Prostate gland (tissue), 2 donors: ENCODE results near the gene GMEB1. TPM values are rescaled to one million over a fixed set of nuclear protein-coding genes. Genes with fewer than 3 reads are reported as not detected.
"Not testable (repeated sequence)": the region's sequence is repeated elsewhere in the genome, so short reads cannot be mapped to it uniquely, and the experiment has no call there.

ENCODE experiments used
- DNase-seq: peaks from one replicate; pipeline ENCODE4 v3.0.0-alpha.2; 2019; ENCODE audit warnings: low spot score
- H3K27ac ChIP-seq, 2 donors: fragments of 200-600 bp; sonication (generic); 2 replicates each; pipeline ENCODE4 v1.5.1; 2017 to 2019
- H3K27me3 ChIP-seq: fragments of 200-600 bp; sonication (generic); replicated peaks from 2 replicates; pipeline ENCODE4 v1.5.1; 2019; ENCODE audit not compliant: insufficient read depth
- H3K36me3 ChIP-seq, 2 donors: fragments of 200-600 bp; sonication (generic); 1 replicate in 1 of 2; 2 replicates in 1 of 2; pipeline versions ENCODE4 v1.5.1 to v1.8.1; 2017 to 2019
- H3K4me1 ChIP-seq: fragments of 200-600 bp; sonication (generic); replicated peaks from 2 replicates; pipeline ENCODE4 v1.5.1; 2019
- H3K4me3 ChIP-seq, 2 donors: fragments of 200-600 bp; sonication (generic); 2 replicates each; pipeline ENCODE4 v1.5.1; 2017 to 2019
- H3K9me3 ChIP-seq: fragments of 200-600 bp; sonication (generic); 2 replicates; pipeline ENCODE4 v1.5.1; 2017
- CTCF ChIP-seq, 4 experiments: fragments of 200-600 bp in 2 of 4; fragments of 450-650 bp in 2 of 4; sonication (generic) in 2 of 4; IDR thresholded peaks; 1 replicate in 3 of 4; 2 replicates in 1 of 4; pipeline ENCODE4 v1.5.1; 2016 to 2019; ENCODE audit warnings: antibody characterized with exemption in 4 of 4, mild to moderate bottlenecking in 2 of 4, moderate library complexity in 2 of 4
- POLR2A ChIP-seq: fragments of 450-650 bp; IDR thresholded peaks from one replicate; pipeline ENCODE4 v1.6.1; 2016; ENCODE audit warnings: antibody characterized with exemption, mild to moderate bottlenecking
- POLR2AphosphoS5 ChIP-seq: sonication (generic); formaldehyde crosslinking; IDR thresholded peaks from one replicate; pipeline ENCODE4 v1.6.1; 2017; ENCODE audit warnings: antibody characterized with exemption
- whole genome bisulfite sequencing: methylation state at CpG from one replicate; pipeline ENCODE4 v1.1.5; 2018; 5-methylcytosine and 5-hydroxymethylcytosine counted together
- intact Hi-C: fragments of 100-400 bp; cut with DNase I; formaldehyde crosslinking; loops from one replicate; pipeline ENCODE4 v1.14.2; 2022
- total RNA-seq, 2 donors: library from RNA; depleted of rRNA; stranded (reverse); fragments of >200 nt; gene quantifications; one replicate each; pipeline ENCODE4 v1.1.0, GENCODE V29; 2016

GMEB1 gene
- total RNA-seq, 2 donors from 2014 or later: 7.9 to 13.2 TPM

- intact Hi-C loops: no loop called here
- no peaks in the 10 kb centered on the region for H3K36me3 ChIP-seq
- H3K4me3 ChIP-seq: no peak overlapping the region
- H3K9me3 ChIP-seq: no peaks in the 10 kb centered on the region
- H3K27me3 ChIP-seq: no peaks in the 10 kb centered on the region
- no peak overlapping the region for H3K27ac ChIP-seq
- no peak for DNase-seq
- no peaks in the 10 kb centered on the region for H3K4me1 ChIP-seq
- TF ChIP-seq CTCF (IDR thresholded peaks at IDR 0.05): no peak
- no peak for TF ChIP-seq POLR2A
- no peak for TF ChIP-seq POLR2AphosphoS5
These were observed 7.3 kb downstream of the GMEB1 start for GRCh38 chr1:28675924-28676257.

DNA sequence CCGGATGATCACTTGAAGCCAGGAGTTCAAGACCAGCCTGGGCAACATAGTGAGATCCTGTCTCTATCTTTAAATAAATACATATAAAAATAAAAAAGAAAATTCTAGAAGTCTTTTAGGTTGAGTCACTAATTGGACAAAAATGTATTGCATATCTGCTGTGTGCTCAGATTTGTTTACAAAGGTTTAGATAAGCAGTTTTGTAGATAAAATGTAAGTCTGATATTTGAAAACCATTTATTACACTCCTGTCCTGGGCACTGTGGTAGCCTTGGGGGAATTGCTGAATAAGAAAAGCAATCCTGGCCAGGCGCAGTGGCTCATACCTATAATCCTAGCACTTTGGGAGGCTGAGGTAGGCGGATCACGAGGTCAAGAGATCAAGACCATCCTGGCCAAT lies 11.6 kb downstream of the GMEB1 start:
- TF ChIP-seq POLR2AphosphoS5: no peak
- no peak for TF ChIP-seq CTCF (IDR thresholded peaks at IDR 0.05)
- no peak for TF ChIP-seq POLR2A
- no peaks in the 10 kb centered on the region for H3K27me3 ChIP-seq
- 96% methylated on average over 4 of the region's 4 CpGs for WGBS
- H3K4me3 ChIP-seq: no peak overlapping the region
- H3K36me3 ChIP-seq: no peaks in the 10 kb centered on the region
- intact Hi-C loops: no loop called here
- no peak overlapping the region for H3K27ac ChIP-seq
- no peak for DNase-seq
- no peaks in the 10 kb centered on the region for H3K4me1 ChIP-seq
- H3K9me3 ChIP-seq: no peaks in the 10 kb centered on the region

DNA sequence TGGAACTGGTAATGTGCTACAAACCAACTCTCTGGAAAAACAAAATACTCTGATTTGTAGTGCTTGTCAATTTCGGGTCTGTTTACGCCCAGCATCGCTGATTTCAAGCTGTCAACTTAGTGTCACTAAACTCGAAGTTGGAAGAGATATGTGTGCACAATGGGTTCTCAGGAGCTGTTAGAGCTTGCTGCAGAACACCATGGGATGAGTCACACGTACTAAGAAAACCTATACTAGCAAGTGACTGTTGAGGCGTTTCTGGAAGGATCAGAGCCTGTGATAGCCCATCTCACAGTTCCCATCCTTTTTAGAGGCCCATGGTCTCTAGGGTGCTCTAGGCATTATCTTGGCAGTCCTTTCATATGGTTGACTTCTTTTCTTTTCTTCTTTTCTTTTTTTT lies 14.3 kb downstream of the GMEB1 start:
- no peaks in the 10 kb centered on the region for H3K9me3 ChIP-seq
- H3K36me3 ChIP-seq: no peaks in the 10 kb centered on the region
- no peak overlapping the region for H3K4me3 ChIP-seq
- no peak overlapping the region for H3K27ac ChIP-seq
- H3K27me3 ChIP-seq: no peaks in the 10 kb centered on the region
- no peak for DNase-seq
- intact Hi-C loops: no loop called here
- WGBS: 78% methylated on average over 6 of the region's 6 CpGs
- TF ChIP-seq CTCF (IDR thresholded peaks at IDR 0.05) (no peak), POLR2A (no peak), POLR2AphosphoS5 (no peak)
- H3K4me1 ChIP-seq: no peaks in the 10 kb centered on the region

- intact Hi-C loops: no loop called here
- Histone ChIP-seq H3K27me3 (no peaks in the 10 kb centered on the region), H3K36me3 (no peaks in the 10 kb centered on the region), H3K4me1 (no peaks in the 10 kb centered on the region), H3K27ac (no peak overlapping the region), H3K9me3 (no peaks in the 10 kb centered on the region), H3K4me3 (no peak overlapping the region)
- DNase-seq: no peak
- TF ChIP-seq CTCF (IDR thresholded peaks at IDR 0.05) (no peak), POLR2AphosphoS5 (no peak), POLR2A (no peak)
- 85% methylated on average over 4 of the region's 4 CpGs for WGBS
These were observed 16.4 kb downstream of the GMEB1 start for GRCh38 chr1:28684937-28685336.

- H3K27ac ChIP-seq, intact Hi-C loops, H3K36me3 ChIP-seq, H3K27me3 ChIP-seq, H3K9me3 ChIP-seq, H3K4me1 ChIP-seq, DNase-seq, H3K4me3 ChIP-seq: not testable (repeated sequence)
- WGBS: 91% methylated on average over 1 of the region's 1 CpG
These were observed 23.0 kb downstream of the GMEB1 start for GRCh38 chr1:28691627-28692026.

DNA sequence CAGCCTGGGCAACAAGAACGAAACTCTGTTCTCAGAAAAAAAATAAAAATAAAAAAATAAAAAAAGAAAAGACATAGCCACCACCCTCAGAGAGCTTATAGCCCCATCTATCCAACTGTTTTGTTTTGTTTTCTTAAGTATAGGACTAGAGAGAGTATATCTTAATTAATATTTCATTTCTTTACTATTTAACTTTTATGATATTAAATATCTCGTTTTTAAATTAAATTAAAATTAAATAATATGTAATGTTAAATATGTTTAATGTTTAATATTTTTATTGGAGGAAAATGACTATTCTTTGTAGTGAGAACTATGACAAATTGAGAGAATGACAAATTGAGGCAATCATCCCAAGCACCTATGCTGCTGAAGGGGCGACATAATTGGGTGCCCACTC lies 35.0 kb downstream of the GMEB1 start:
- H3K27me3 ChIP-seq: no peaks in the 10 kb centered on the region
- DNase-seq: no peak
- WGBS: 89% methylated on average over 3 of the region's 3 CpGs
- no peak for TF ChIP-seq CTCF (IDR thresholded peaks at IDR 0.05)
- no peak for TF ChIP-seq POLR2A
- no peak for TF ChIP-seq POLR2AphosphoS5
- H3K36me3 ChIP-seq: no peaks in the 10 kb centered on the region
- intact Hi-C loops: no loop called here
- no peak overlapping the region for H3K27ac ChIP-seq
- H3K9me3 ChIP-seq: no peaks in the 10 kb centered on the region
- no peak overlapping the region for H3K4me3 ChIP-seq
- H3K4me1 ChIP-seq: no peaks in the 10 kb centered on the region
